ENCODE measurements around the gene SPATA4. TPM values are rescaled to one million over a fixed set of nuclear protein-coding genes. Genes with fewer than 3 reads are reported as not detected.

SPATA4 gene
- total RNA-seq, 1 experiment from 2014 or later = 0.20 TPM

GRCh38 chr4:176153124-176153523 is 42.3 kb downstream of the SPATA4 start:
- ChIA-PET POLR2A (no interaction called here), CTCF (no interaction called here), RAD21 (ENCODE audit: low non-redundant PET in 1 of 2, low total read pairs in 2 of 2, uncharacterized antibody in 2 of 2, unreplicated experiment in 2 of 2) (no interaction called here)
- DNase-seq (ENCODE audit: low read depth, low spot score) (no peak), ATAC-seq (no peak)
- Histone ChIP-seq H3K4me1 (ENCODE audit: control insufficient read depth in 1 of 2, insufficient read depth in 2 of 2, low read length in 2 of 2) (no peaks in the 10 kb centered on the region), H3K9me3 (ENCODE audit: control insufficient read depth in 1 of 2, insufficient read depth in 1 of 2, low read depth in 1 of 2, low read length in 2 of 2) (no peaks in the 10 kb centered on the region), H3K79me2 (ENCODE audit: insufficient read depth, low read length) (no peaks in the 10 kb centered on the region), H3K27ac (ENCODE audit: low read depth, low read length) (no peak overlapping the region), H3K27me3 (ENCODE audit: insufficient read depth, low read length) (no peaks in the 10 kb centered on the region), H3K4me3 (replicated peaks in 1 of 2; ENCODE audit: low read depth in 1 of 2, low read length in 2 of 2) (no peak overlapping the region), H4K20me1 (ENCODE audit: insufficient read depth) (no peaks in the 10 kb centered on the region), H3K36me3 (ENCODE audit: control insufficient read depth in 1 of 2, insufficient read depth in 2 of 2, low read length in 2 of 2) (no peaks in the 10 kb centered on the region), H2AFZ (ENCODE audit: low read depth, low read length, poor library complexity, severe bottlenecking) (peak overlapping the region; percentile 0), H3K9me2 (ENCODE audit: insufficient read depth) (no peaks in the 10 kb centered on the region), H3K4me2 (ENCODE audit: low read length) (no peak overlapping the region), H3K9ac (ENCODE audit: low read length) (no peak overlapping the region)
- TF ChIP-seq SP1 (IDR thresholded peaks at IDR 0.05; ENCODE audit: low read depth) = no peak
- TF ChIP-seq ZNF274 (IDR thresholded peaks at IDR 0.05; ENCODE audit: low read depth, low read length) = no peak
- TF ChIP-seq JUND (IDR thresholded peaks at IDR 0.05) = no peak
- TF ChIP-seq SRF (IDR thresholded peaks at IDR 0.05; ENCODE audit: low read depth) = no peak
- no peak for TF ChIP-seq ZFX (IDR thresholded peaks at IDR 0.05)
- no peak for TF ChIP-seq YY1 (IDR thresholded peaks at IDR 0.05; ENCODE audit: extremely low read depth, insufficient replicate concordance, low read depth, low read length)
- no peak for TF ChIP-seq CTCF (IDR thresholded peaks at IDR 0.05 in 2 of 3, conservative IDR thresholded peaks at IDR 0.05 in 1 of 3; ENCODE audit: borderline replicate concordance in 1 of 3, insufficient read depth in 1 of 3, low read depth in 2 of 3, low read length in 2 of 3)
- intact Hi-C loops (cut with micrococcal nuclease) = loop anchor here (5.0 kb wide), 1 partner anchor 124 kb away; no protein-coding TSS in a partner anchor
- no TSS peak for BruUV-seq (replicated peaks)

GRCh38 chr4:176150704-176151103 is 44.7 kb downstream of the SPATA4 start:
- POLR2A ChIA-PET = no interaction called here
- H3K36me3 ChIP-seq (ENCODE audit: control insufficient read depth in 1 of 2, insufficient read depth in 2 of 2, low read length in 2 of 2) = no peaks in the 10 kb centered on the region
- no peaks in the 10 kb centered on the region for H3K9me2 ChIP-seq (ENCODE audit: insufficient read depth)
- peak overlapping the region; percentile 83 for H2AFZ ChIP-seq (ENCODE audit: low read depth, low read length, poor library complexity, severe bottlenecking)
- H3K9ac ChIP-seq (ENCODE audit: low read length) = no peak overlapping the region
- intact Hi-C loops (cut with micrococcal nuclease) = loop anchor here (1.0 to 5.0 kb wide), 2 partner anchors 127 to 191 kb away; no protein-coding TSS in a partner anchor
- no peaks in the 10 kb centered on the region for H3K9me3 ChIP-seq (ENCODE audit: control insufficient read depth in 1 of 2, insufficient read depth in 1 of 2, low read depth in 1 of 2, low read length in 2 of 2)
- no TSS peak for BruUV-seq (replicated peaks)
- H3K4me2 ChIP-seq (ENCODE audit: low read length) = no peak overlapping the region
- no peaks in the 10 kb centered on the region for H3K27me3 ChIP-seq (ENCODE audit: insufficient read depth, low read length)
- no peaks in the 10 kb centered on the region for H3K4me1 ChIP-seq (ENCODE audit: control insufficient read depth in 1 of 2, insufficient read depth in 2 of 2, low read length in 2 of 2)
- CTCF ChIA-PET = interaction anchor here (0.6 to 2.3 kb wide), 7 partner anchors 8 to 190 kb away, joined by 3 to 34 read pairs (median 4); no protein-coding TSS in a partner anchor
- ATAC-seq = no peak
- RAD21 ChIA-PET (ENCODE audit: low non-redundant PET in 1 of 2, low total read pairs in 2 of 2, uncharacterized antibody in 2 of 2, unreplicated experiment in 2 of 2) = interaction anchor here (0.6 to 1.9 kb wide), 3 partner anchors 127 to 190 kb away, joined by 3 to 5 read pairs (median 3); no protein-coding TSS in a partner anchor
- DNase-seq (ENCODE audit: low read depth, low spot score) = no peak
- no peaks in the 10 kb centered on the region for H4K20me1 ChIP-seq (ENCODE audit: insufficient read depth)
- H3K27ac ChIP-seq (ENCODE audit: low read depth, low read length) = no peak overlapping the region
- no peaks in the 10 kb centered on the region for H3K79me2 ChIP-seq (ENCODE audit: insufficient read depth, low read length)
- no peak overlapping the region for H3K4me3 ChIP-seq (replicated peaks in 1 of 2; ENCODE audit: low read depth in 1 of 2, low read length in 2 of 2)
- TF ChIP-seq ZNF274 (IDR thresholded peaks at IDR 0.05; ENCODE audit: low read depth, low read length) = no peak
- TF ChIP-seq SIN3A (IDR thresholded peaks at IDR 0.05; ENCODE audit: low read depth) = no peak
- no peak for TF ChIP-seq RAD21 (IDR thresholded peaks at IDR 0.05; ENCODE audit: low read depth)
- no peak for TF ChIP-seq MAX (IDR thresholded peaks at IDR 0.05)
- TF ChIP-seq POLR2AphosphoS5 (IDR thresholded peaks at IDR 0.05; ENCODE audit: low read depth, low read length) = no peak
- TF ChIP-seq ELF1 (IDR thresholded peaks at IDR 0.05; ENCODE audit: borderline replicate concordance, low read depth) = no peak
- no peak for TF ChIP-seq CBX3 (IDR thresholded peaks at IDR 0.05; ENCODE audit: low read depth)
- no peak for TF ChIP-seq TCF7L2 (IDR thresholded peaks at IDR 0.05; ENCODE audit: borderline replicate concordance, extremely low read depth, insufficient read depth, insufficient read length)
- no peak for TF ChIP-seq EGR1 (IDR thresholded peaks at IDR 0.05; ENCODE audit: low read depth)
- TF ChIP-seq EZH2 (IDR thresholded peaks at IDR 0.05) = no peak
- no peak for TF ChIP-seq ATF3 (IDR thresholded peaks at IDR 0.05)
- no peak for TF ChIP-seq SRF (IDR thresholded peaks at IDR 0.05; ENCODE audit: low read depth)
- TF ChIP-seq EZH2phosphoT487 (IDR thresholded peaks at IDR 0.05; ENCODE audit: borderline replicate concordance) = no peak
- TF ChIP-seq YY1 (IDR thresholded peaks at IDR 0.05; ENCODE audit: extremely low read depth, insufficient replicate concordance, low read depth, low read length) = no peak

Data from HCT116 (cell line).